Glutamatergic neuron (in vitro differentiated cells): Measurements from ENCODE around the gene PSTPIP2. TPM values are rescaled to one million over a fixed set of nuclear protein-coding genes. Genes with fewer than 3 reads are reported as not detected.
"Not testable (repeated sequence)": the region's sequence is repeated elsewhere in the genome, so short reads cannot be mapped to it uniquely, and the experiment has no call there.

Experiments used
- DNase-seq: peaks from one replicate; pipeline ENCODE4 v3.0.0; 2022
- H3K27ac Mint-ChIP-seq: one replicate; pipeline ENCODE4 v1.8.0; 2020; ENCODE audit warnings: mild to moderate bottlenecking, mixed read lengths, inconsistent platforms; ENCODE audit not compliant: unreplicated experiment
- H3K27me3 Mint-ChIP-seq: one replicate; pipeline ENCODE4 v1.8.0; 2020; ENCODE audit warnings: mild to moderate bottlenecking, moderate library complexity, mixed read lengths, inconsistent platforms; ENCODE audit not compliant: unreplicated experiment
- H3K36me3 Mint-ChIP-seq: one replicate; pipeline ENCODE4 v1.8.0; 2020; ENCODE audit warnings: mild to moderate bottlenecking, mixed read lengths, inconsistent platforms; ENCODE audit not compliant: unreplicated experiment
- H3K4me1 Mint-ChIP-seq: one replicate; pipeline ENCODE4 v1.8.0; 2020; ENCODE audit warnings: mild to moderate bottlenecking, low read depth, mixed read lengths, inconsistent platforms; ENCODE audit not compliant: unreplicated experiment
- H3K4me3 Mint-ChIP-seq: one replicate; pipeline ENCODE4 v1.8.0; 2020; ENCODE audit warnings: mild to moderate bottlenecking, mixed read lengths, inconsistent platforms; ENCODE audit not compliant: unreplicated experiment
- H3K9me3 Mint-ChIP-seq: one replicate; pipeline ENCODE4 v1.8.0; 2020; ENCODE audit warnings: mild to moderate bottlenecking, moderate library complexity, mixed read lengths, inconsistent platforms; ENCODE audit not compliant: unreplicated experiment
- CTCF ChIP-seq: fragments of 200-600 bp; sonication (generic); IDR thresholded peaks from one replicate; pipeline ENCODE4 v1.5.0; 2021; ENCODE audit not compliant: partially characterized antibody, unreplicated experiment
- total RNA-seq: library from RNA; stranded (reverse); fragmentation: NEBNext Ultra II Directional; extraction: Animal tissue kit (Norgen Biotek cat#: 25700); gene quantifications from one replicate; pipeline ENCODE4 v1.2.1, GENCODE V29; 2021; ENCODE audit not compliant: unreplicated experiment

The PSTPIP2 gene
- total RNA-seq, 1 donor from 2014 or later, result 0.20 TPM

- peaks cover 3% of the 10 kb centered on the region for H3K27me3 Mint-ChIP-seq
- H3K9me3 Mint-ChIP-seq, result peaks cover 4% of the 10 kb centered on the region
- no peak for TF ChIP-seq CTCF
- no peak overlapping the region for H3K4me3 Mint-ChIP-seq
- peaks cover 2% of the 10 kb centered on the region for H3K4me1 Mint-ChIP-seq
- no peak for DNase-seq
- no peak overlapping the region for H3K27ac Mint-ChIP-seq
- no peaks in the 10 kb centered on the region for H3K36me3 Mint-ChIP-seq
Measured at GRCh38 chr18:45962866-45963265, 109.2 kb downstream of the PSTPIP2 start.

- Mint-ChIP-seq H3K36me3 (no peaks in the 10 kb centered on the region), H3K4me3 (no peak overlapping the region), H3K4me1 (peaks cover 2% of the 10 kb centered on the region), H3K27ac (no peak overlapping the region), H3K27me3 (peaks cover 3% of the 10 kb centered on the region), H3K9me3 (peaks cover 4% of the 10 kb centered on the region)
- no peak for TF ChIP-seq CTCF
- DNase-seq, result no peak
Measured at GRCh38 chr18:45962461-45962860, 109.6 kb downstream of the PSTPIP2 start.

GRCh38 chr18:45959484-45959883, 112.6 kb downstream of the PSTPIP2 start:
- H3K27ac Mint-ChIP-seq, DNase-seq, H3K4me1 Mint-ChIP-seq, H3K27me3 Mint-ChIP-seq, H3K4me3 Mint-ChIP-seq, H3K36me3 Mint-ChIP-seq, H3K9me3 Mint-ChIP-seq: not testable (repeated sequence)

- Mint-ChIP-seq H3K4me1 (no peaks in the 10 kb centered on the region), H3K9me3 (peaks cover under 1% of the 10 kb centered on the region), H3K4me3 (no peak overlapping the region), H3K36me3 (no peaks in the 10 kb centered on the region), H3K27ac (no peak overlapping the region), H3K27me3 (no peaks in the 10 kb centered on the region)
- TF ChIP-seq CTCF, result no peak
- DNase-seq, result no peak
Measured at GRCh38 chr18:45958730-45959129, 113.3 kb downstream of the PSTPIP2 start.

- no peak for DNase-seq
- Mint-ChIP-seq H3K9me3 (no peaks in the 10 kb centered on the region), H3K36me3 (no peaks in the 10 kb centered on the region), H3K4me3 (no peak overlapping the region), H3K27ac (no peak overlapping the region), H3K4me1 (no peaks in the 10 kb centered on the region), H3K27me3 (no peaks in the 10 kb centered on the region)
- no peak for TF ChIP-seq CTCF
Measured at GRCh38 chr18:45958027-45958426, 114.0 kb downstream of the PSTPIP2 start.

DNA sequence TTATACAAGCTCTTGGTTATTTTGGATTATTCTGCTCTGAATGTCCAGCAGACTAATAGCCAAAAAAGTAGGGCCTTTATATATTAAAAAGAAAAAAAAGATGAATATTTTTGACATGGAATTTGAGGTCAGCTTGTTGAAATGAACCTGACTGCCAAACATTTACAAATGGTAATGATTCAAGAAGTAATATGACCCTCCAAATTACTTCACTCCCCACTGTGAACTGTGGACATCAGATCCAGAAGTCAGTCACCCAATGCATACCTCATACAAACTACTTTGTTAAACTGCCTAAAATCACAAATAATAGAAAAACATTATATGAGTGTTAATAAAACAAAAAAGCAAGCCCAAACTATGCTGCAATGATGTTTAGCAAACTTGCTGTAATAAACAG, 115.0 kb downstream of the PSTPIP2 start:
- Mint-ChIP-seq H3K27me3 (no peaks in the 10 kb centered on the region), H3K36me3 (no peaks in the 10 kb centered on the region), H3K4me1 (no peaks in the 10 kb centered on the region), H3K9me3 (no peaks in the 10 kb centered on the region), H3K4me3 (no peak overlapping the region), H3K27ac (no peak overlapping the region)
- no peak for TF ChIP-seq CTCF
- DNase-seq, result no peak
